GM19035 (cell line): ENCODE data around the gene PTPN5.
"Not testable (repeated sequence)": the region's sequence is repeated elsewhere in the genome, so short reads cannot be mapped to it uniquely, and the experiment has no call there.

Source experiments
- ATAC-seq: cut with Tn5 transposase; IDR thresholded peaks from one replicate; pipeline ENCODE4 v1.9.1; 2021; ENCODE audit not compliant: unreplicated experiment

The PTPN5 gene

GRCh38 chr11:18791207-18791968, at the start of gene PTPN5:
TSS of gene PTPN5 (minus strand) at chr11:18791798. CDS start at chr11:18771958, 19,840 bp downstream.
- no peak for ATAC-seq

- ATAC-seq, result no peak
Observed at GRCh38 chr11:18836417-18836816, 44.8 kb upstream of the PTPN5 start.

DNA sequence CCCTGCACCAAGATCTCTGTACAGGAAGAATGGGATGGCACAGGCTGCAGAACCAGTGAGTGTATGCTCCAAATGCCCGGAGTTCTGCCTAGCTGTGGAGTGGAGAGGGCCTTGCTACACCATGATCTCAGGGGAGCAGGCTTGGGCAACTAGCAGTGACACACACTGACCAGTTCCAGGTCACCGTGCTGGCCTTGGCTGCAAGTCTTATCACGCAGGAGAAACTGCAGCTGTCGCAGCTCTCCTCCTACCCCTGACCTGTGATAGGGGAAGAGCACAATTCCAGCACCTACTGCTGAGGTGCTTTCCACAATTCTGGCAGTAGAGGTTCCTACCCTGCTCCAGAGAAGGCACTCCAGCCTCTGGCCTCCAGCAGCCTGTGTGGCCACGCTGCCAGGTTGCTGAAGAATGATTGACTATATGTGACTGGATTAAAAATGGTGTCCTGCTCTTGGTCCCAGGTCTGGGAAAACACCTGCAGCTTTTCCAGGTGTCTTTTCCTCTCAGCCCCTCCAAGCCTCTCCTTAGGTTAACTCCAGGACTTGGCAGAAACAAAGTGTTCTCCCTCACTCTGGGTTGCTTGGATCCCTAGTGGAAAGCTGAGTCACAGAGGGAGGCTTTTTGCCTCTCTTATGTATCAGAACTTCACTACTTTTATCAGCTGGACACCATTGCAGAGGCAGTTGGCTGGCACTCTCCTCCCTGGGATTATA, 43.3 kb upstream of the PTPN5 start:
- ATAC-seq, result no peak

DNA sequence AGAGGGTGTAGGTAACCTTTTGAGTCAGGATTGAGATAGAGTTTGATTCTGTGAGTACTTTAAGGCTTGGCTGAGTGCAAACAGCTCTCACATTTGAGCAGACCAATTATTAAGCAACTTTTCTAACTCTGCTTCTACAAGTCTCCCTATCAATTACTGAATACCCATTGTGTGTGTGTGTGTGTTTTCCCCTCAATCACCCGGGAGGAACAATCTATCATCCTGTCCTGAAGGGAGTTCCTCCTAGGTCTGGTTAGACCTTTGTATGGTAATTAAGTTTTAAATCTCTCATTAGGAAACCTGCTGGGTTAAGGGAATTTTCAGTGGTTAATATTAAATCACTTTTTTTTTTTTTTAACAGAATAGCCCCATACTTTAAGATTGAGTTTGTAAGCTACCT, 28.6 kb upstream of the PTPN5 start:
- not testable (repeated sequence) for ATAC-seq

DNA sequence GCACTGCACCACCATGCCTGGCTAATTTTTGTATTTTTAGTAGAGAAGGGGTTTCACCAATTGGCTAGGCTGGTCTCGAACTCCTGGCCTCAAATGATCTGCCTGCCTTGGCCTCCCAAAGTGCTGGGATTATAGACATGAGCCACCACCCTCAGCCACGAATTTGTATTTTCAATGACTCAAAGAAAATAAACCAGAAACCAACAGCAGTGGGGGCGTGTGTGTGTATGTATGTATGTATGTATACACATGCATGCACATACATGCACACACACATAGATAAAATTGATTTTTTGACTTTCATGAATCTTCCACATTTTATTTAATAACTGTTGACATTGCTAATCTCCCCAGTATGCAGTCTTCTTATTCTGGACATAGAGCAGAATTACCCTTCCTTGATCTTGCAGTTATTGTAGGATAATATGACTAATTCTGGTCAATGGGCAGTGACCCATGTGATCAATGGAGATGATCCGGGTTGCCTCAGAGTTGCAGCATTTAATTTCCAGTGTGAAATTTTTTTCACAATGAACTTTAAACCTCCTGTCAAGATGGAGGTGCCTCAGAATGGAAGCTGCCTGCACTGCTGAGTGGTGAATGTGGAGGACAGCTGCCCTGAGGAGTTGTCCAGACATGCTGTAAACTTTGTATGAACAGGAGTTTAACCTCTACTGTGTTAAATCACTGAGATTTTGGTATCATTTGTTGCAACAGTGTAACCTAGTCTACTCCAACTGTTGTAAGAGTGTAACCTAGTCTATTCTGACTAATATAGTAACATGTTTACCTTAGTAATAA, 12.8 kb upstream of the PTPN5 start:
- ATAC-seq, result no peak

DNA sequence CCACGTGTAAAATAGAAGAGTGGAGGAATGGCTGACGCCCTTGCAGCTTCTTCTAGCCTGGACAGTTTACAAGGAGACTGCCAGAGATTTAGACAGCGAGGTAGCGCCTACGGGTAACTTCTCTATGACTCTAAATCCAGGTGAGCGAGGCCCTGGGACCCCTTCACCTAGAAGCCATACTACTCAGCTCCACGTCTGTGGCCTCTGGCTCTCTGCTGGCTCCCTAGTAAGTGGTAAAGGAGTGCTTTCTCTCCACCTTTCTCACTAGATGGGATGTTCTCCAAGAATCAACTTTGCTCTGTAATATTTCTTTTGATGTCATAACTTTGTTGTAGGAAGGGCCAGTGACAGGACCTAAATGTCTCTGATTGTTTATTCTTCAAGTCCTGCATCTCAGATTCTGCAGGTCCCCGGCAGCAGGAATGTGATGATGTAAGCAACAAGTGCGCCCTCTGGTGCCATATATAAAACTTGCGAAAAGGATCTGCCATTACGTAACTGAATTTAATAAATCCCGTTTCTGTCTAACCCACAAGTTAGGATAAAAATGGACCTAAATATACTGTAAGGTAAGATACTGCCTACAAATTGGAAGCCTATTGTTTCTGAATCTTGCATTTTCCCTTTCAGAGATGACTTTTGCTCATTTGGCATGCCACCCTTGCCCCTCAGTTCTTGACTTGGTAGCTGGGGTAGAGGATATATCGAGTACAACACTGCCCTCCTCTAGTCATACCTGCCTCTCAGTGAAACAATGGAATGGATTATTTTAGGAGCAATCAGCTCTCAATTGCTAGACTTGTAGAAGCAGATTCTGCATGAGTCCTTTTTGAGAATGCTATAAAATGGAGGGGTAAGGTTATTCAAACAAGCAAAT, 11.0 kb upstream of the PTPN5 start:
- no peak for ATAC-seq

DNA sequence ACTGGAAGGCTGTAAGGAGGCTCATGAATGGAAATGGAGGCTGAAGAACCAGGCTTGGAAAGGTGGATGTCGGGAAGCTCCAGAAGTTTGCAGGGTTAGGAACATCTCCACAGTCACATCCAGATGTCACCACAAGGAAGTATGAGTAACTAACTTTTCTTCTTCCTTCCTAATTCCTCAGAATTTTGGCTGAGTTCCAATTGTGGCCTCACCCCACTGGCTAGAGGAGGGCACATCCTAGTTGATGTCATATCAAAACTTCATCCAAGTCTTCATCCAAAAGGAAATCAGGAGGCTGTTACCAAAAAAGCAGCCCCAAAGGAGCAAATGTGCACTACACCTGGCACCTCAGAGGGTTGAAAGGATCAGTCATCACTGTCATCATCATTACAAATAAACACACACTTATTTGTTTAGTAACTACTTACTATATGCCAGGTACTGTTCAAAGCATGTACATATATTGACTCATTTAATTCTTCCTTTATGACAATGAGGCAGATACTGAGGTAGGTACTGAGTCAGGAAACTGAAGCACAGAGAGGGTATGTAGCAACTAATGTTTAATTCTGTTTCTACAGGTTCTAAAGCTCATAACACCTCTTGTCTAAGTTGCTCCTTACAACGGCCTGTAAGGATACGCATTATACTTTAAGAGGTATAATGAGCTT, 7.3 kb upstream of the PTPN5 start:
- no peak for ATAC-seq

DNA sequence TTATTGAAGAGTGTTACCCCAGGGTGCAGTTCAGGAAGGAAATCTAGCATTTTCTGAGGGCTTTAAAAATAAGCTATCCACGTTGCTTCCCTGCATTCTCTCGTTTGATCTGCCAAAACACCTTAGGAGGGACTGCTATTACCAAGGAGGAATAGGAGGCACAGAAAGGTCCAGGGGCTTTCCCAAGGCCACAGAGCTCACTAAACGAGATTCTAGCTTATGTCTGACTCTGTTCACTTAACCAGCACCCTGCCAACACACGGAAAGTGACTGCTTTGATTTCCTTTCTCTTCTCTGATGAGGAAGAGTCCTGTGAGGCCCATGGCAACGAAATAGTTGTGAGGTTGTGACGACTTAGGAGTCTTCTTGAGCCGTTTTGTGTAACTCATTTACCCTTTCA, 3.4 kb upstream of the PTPN5 start:
- no peak for ATAC-seq

- no peak for ATAC-seq
Observed at GRCh38 chr11:18792827-18793226, 1.2 kb upstream of the PTPN5 start.

DNA sequence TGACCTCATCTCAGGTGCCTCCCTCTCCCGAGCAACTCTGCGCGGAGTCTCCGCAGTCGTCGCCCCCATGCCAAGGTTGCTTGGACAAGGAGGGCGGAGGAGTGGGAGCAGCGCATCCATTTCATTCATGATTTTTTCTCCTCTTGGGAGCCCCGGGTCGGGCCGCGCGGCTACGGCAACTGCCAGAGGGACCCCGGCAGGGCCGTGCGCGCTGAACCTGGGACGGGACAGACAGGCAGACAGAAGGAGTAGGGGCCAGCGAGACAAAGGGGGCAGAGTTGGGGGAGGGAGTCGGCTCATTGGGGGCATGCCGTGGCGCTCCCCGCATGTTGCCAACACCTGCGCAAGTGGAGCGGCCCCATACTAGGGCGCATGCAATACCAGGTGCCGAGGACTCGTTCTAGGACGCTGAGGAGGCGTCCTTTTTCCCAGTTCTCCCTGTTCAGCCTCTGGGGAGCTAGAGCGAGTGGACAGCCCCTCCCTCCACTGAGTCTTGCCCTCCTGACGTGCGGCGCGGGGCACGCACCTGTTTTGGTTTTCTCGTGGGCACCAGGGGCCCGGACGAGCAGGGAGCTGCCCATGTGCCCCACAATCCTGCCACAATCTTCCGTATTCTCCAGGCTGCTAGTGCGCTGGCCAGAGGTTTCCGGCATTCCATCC, 501 bp upstream of the PTPN5 start:
- no peak for ATAC-seq

- ATAC-seq, result no peak
Observed at GRCh38 chr11:18790883-18791206, 753 bp downstream of the PTPN5 start.

DNA sequence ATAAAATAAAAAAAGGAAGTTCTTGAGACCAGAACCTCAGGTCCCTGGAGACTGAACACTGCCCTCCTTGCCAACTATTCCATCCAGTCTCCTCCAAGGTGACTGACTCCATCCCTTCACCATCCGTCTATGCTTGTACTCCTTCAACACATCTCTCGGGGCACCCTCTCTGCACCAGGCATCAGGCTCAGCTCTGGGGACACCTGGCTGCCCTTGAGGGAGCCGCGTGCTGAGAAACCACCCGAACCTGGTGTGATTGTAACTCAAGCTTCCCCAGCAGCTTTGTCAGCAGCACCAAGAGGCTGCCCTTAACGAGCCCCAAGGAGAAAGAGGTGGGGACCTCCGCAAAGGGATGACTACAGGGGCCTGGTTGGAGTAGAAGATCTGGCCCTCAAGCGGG, 1.7 kb downstream of the PTPN5 start:
- ATAC-seq, result no peak

- no peak for ATAC-seq
Observed at GRCh38 chr11:18785411-18785810, 6.2 kb downstream of the PTPN5 start.

DNA sequence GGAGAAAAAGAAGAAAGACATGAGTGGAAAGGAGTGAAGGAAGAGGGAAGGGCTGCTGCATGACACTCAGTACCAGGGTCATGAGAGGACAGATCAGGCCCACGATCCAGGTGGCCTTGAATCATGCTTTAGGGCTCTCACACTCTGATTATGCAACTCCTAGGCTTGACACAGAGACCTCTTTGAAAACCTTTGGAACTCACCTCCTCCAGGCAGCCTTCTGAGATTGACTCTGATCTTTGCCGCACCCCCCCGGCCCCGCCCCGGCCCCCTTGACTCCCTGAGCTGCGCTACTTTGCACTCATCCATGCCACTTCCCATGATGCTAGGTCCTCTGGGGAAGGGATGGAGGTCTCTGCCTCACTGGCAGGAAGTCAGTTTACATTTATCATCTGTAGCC, 10.7 kb downstream of the PTPN5 start:
- ATAC-seq, result no peak

GRCh38 chr11:18780329-18780728, 11.3 kb downstream of the PTPN5 start:
- no peak for ATAC-seq

GRCh38 chr11:18778468-18778867, 13.1 kb downstream of the PTPN5 start:
- no peak for ATAC-seq

- ATAC-seq, result no peak
Observed at GRCh38 chr11:18776324-18776723, 15.3 kb downstream of the PTPN5 start.

DNA sequence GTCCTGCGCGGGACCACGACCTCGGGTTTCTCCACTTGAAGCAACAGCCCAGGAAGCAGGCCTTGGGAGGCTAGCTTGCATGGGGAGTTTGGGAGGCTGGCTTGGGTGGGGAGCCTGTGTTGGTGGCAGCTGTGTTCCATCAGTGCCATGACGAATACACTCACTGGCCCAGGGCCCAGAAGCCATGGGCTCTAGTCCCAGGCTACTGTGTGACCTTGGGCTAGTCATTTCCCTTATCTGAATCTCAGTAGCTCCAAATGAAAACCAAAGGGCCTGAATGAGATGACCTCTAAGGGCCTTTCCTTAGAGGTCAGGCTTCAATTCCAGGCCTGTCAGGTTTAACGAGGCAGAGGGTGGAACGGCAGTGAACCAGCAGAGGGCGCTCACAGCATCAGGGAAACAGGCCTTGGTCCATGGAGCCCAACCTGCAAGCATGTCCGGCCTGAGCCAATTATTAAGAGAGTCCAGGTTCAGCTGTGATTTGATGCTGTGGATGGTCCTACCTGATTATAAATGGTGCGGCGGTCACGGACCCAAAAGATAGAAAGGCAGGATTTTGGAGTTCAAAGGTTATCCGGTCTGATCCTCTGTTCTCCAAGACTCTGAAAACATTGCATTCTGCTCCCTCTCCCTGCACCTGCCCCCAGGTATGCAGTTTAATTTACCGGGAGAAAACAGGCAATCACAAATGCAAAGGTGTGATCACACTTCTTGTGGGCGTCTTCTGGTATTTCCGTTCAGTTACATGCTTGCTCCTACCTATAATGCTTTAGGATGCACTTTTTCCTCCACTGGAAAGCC, 15.9 kb downstream of the PTPN5 start:
- ATAC-seq, result peak; percentile 85

- ATAC-seq, result no peak
Observed at GRCh38 chr11:18774801-18775200, 16.8 kb downstream of the PTPN5 start.
